WTC11 (cell line): ENCODE results near the gene ZNF627. TPM values are rescaled to one million over a fixed set of nuclear protein-coding genes. Genes with fewer than 3 reads are reported as not detected.
A peak's percentile ranks its signal among the peaks of the same experiment; 100 is the strongest.

Experiments used
- ATAC-seq: fragments of 200-7000 bp; cut with Tn5 transposase; 2 replicates; pipeline ENCODE4 v1.10.0; 2021; ENCODE audit warnings: mild to moderate bottlenecking, moderate library complexity
- CTCF ChIA-PET: fragments of 300-600 bp; sonication (Branson Sonifier 250); formaldehyde crosslinking; loops from one replicate; lab custom pipeline; 2021; ENCODE audit warnings: antibody characterized with exemption; lab: Charles Lee
- POLR2A ChIA-PET: fragments of 350-600 bp; sonication (Branson Sonifier 250); formaldehyde crosslinking; loops from one replicate; lab custom pipeline; 2021; ENCODE audit warnings: antibody characterized with exemption; lab: Charles Lee
- DNase-seq: peaks from one replicate; pipeline ENCODE4 v3.0.0; 2021; ENCODE audit warnings: low spot score
- H3K27ac Mint-ChIP-seq: 2 replicates; pipeline ENCODE4 v1.8.0; 2021; ENCODE audit warnings: mixed read lengths
- H3K27me3 Mint-ChIP-seq: 2 replicates; pipeline ENCODE4 v1.8.0; 2021; ENCODE audit warnings: low read depth, mild to moderate bottlenecking, moderate library complexity, mixed read lengths
- H3K36me3 Mint-ChIP-seq: 2 replicates; pipeline ENCODE4 v1.8.0; 2021; ENCODE audit warnings: mixed read lengths
- H3K4me1 Mint-ChIP-seq: 2 replicates; pipeline ENCODE4 v1.8.0; 2022; ENCODE audit warnings: mixed read lengths
- H3K4me3 Mint-ChIP-seq: 2 replicates; pipeline ENCODE4 v1.8.0; 2021; ENCODE audit warnings: mild to moderate bottlenecking, moderate library complexity, mixed read lengths
- H3K9me3 Mint-ChIP-seq: 2 replicates; pipeline ENCODE4 v1.8.0; 2021; ENCODE audit warnings: mixed read lengths
- EMX1 ChIP-seq: fragments of 250-450 bp; sonication (Bioruptor Pico); IDR thresholded peaks from 2 replicates; pipeline ENCODE4 v1.8.0; 2021; ENCODE audit warnings: mild to moderate bottlenecking
- GABPB1 ChIP-seq: sonication (generic); formaldehyde crosslinking; IDR thresholded peaks from 2 replicates; pipeline ENCODE4 v1.8.1; 2023; ENCODE audit warnings: mild to moderate bottlenecking, missing genetic modification reagents
- GTF2I ChIP-seq: fragments of 250-450 bp; sonication (Bioruptor Pico); conservative IDR thresholded peaks from 2 replicates; pipeline ENCODE4 v1.4.0; 2021; ENCODE audit warnings: mild to moderate bottlenecking
- NFYB ChIP-seq: sonication (generic); formaldehyde crosslinking; conservative IDR thresholded peaks from 2 replicates; pipeline ENCODE4 v1.8.0; 2022; ENCODE audit warnings: low read depth, missing genetic modification reagents
- OVOL2 ChIP-seq: fragments of 250-450 bp; sonication (Bioruptor Pico); IDR thresholded peaks from 2 replicates; pipeline ENCODE4 v1.9.0; 2021; ENCODE audit warnings: mild to moderate bottlenecking, borderline replicate concordance
- SMAD3 ChIP-seq: sonication (generic); formaldehyde crosslinking; IDR thresholded peaks from 2 replicates; pipeline ENCODE4 v1.8.0; 2022; ENCODE audit warnings: missing genetic modification reagents, mild to moderate bottlenecking, borderline replicate concordance
- SP1 ChIP-seq: sonication (generic); formaldehyde crosslinking; conservative IDR thresholded peaks from 2 replicates; pipeline ENCODE4 v1.8.1; 2022; ENCODE audit warnings: missing genetic modification reagents
- TP53 ChIP-seq: sonication (generic); formaldehyde crosslinking; IDR thresholded peaks from 2 replicates; pipeline ENCODE4 v1.8.1; 2023; ENCODE audit warnings: mild to moderate bottlenecking, missing genetic modification reagents
- ZNF219 ChIP-seq: sonication (generic); formaldehyde crosslinking; IDR thresholded peaks from 2 replicates; pipeline ENCODE4 v1.8.0; 2023; ENCODE audit warnings: missing genetic modification reagents, mild to moderate bottlenecking, borderline replicate concordance
- ZNF232 ChIP-seq: sonication (generic); formaldehyde crosslinking; IDR thresholded peaks from 2 replicates; pipeline ENCODE4 v1.8.0; 2022; ENCODE audit warnings: mild to moderate bottlenecking, missing genetic modification reagents
- ZNF416 ChIP-seq: fragments of 250-450 bp; sonication (Bioruptor Pico); IDR thresholded peaks from 2 replicates; pipeline ENCODE4 v1.9.0; 2021; ENCODE audit warnings: mild to moderate bottlenecking, inconsistent platforms
- total RNA-seq: library from RNA; stranded (reverse); gene quantifications from 3 replicates; pipeline ENCODE4 v1.2.3, GENCODE V29; 2021
- TF ChIP-seq, protein P1 (sequence below): sonication (generic); formaldehyde crosslinking; IDR thresholded peaks from 2 replicates; pipeline ENCODE4 v1.8.1; 2023; ENCODE audit warnings: mild to moderate bottlenecking, moderate library complexity, missing genetic modification reagents
- TF ChIP-seq, protein P2 (sequence below): sonication (generic); formaldehyde crosslinking; IDR thresholded peaks from 2 replicates; pipeline ENCODE4 v1.8.0; 2023; ENCODE audit warnings: missing genetic modification reagents
- TF ChIP-seq, protein P3 (sequence below): sonication (generic); formaldehyde crosslinking; IDR thresholded peaks from 2 replicates; pipeline ENCODE4 v1.8.0; 2022; ENCODE audit warnings: mild to moderate bottlenecking, missing genetic modification reagents
- TF ChIP-seq, protein P4 (sequence below): sonication (generic); formaldehyde crosslinking; IDR thresholded peaks from 2 replicates; pipeline ENCODE4 v1.8.0; 2022; ENCODE audit warnings: missing genetic modification reagents
- TF ChIP-seq, protein P5 (sequence below): sonication (generic); formaldehyde crosslinking; IDR thresholded peaks from 2 replicates; pipeline ENCODE4 v1.8.1; 2022; ENCODE audit warnings: mild to moderate bottlenecking, moderate library complexity, missing genetic modification reagents
- TF ChIP-seq, protein P6 (sequence below): sonication (generic); formaldehyde crosslinking; IDR thresholded peaks from 2 replicates; pipeline ENCODE4 v1.8.0; 2023; ENCODE audit warnings: missing genetic modification reagents, mild to moderate bottlenecking, borderline replicate concordance
- TF ChIP-seq, protein P7 (sequence below): sonication (generic); formaldehyde crosslinking; IDR thresholded peaks from 2 replicates; pipeline ENCODE4 v1.8.1; 2023; ENCODE audit warnings: mild to moderate bottlenecking, missing genetic modification reagents, moderate library complexity

ZNF627 gene
- total RNA-seq, 1 experiment from 2014 or later: 12.6 TPM

DNA sequence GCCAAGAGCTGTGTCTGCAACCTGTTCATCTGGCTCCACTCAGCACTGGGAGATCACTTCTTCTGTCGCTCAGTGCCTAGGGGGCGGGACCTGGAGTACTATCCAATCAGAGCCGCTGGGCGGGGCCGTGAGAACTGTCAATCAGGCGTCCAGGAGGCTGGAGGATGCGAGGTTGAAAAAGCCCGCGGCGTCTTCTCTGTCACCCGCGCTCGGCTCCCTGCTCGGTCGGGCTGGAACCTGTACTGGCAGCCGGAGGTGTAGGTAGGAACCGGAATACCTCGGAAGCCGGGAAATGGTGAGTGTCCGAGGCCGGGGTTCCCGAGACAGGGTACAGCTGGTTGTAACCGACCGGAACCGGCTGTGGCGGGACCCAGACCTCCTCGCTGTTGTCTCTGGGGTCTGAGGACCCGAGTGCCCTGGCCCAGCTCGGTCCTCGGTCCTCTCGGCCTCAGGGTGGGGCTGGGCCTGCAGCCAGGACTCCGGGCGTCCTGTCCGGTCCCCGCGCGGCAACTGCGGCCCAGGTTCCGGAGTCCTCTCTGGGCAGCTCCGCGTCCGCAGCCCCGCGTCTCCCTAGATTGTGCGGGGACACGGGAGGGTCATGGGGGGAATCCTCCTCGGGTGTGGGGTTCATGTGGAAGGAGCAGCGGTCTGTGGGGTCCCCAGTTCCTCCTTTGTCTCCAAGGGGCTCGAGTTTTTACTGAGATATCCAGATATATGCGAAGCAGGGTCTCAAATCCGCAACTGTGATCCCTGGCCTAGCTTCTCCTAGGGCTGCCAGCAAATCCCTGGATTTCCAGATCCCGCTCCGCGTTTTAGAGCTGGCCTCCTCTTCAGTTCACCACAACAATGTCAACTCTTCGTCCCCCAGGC is 42.6 kb downstream of the ZNF627 start:
- CTCF ChIA-PET: interaction anchor here (0.9 to 2.6 kb wide), 15 partner anchors 12 to 1000 kb away, joined by 3 to 11 read pairs (median 4); partner anchors contain the start of genes RGL3, ZNF136 and ZNF491
- DNase-seq (peak; percentile 100), ATAC-seq (peak; percentile 98)
- Mint-ChIP-seq H3K36me3 (0 out of 2 replicates have a peak, but pooled peaks cover 4% of the 10 kb centered on the region), H3K4me1 (peaks cover 4% of the 10 kb centered on the region), H3K27ac (peak overlapping the region; percentile 84), H3K4me3 (peak overlapping the region; percentile 87), H3K9me3 (peaks cover 5% of the 10 kb centered on the region; the same call in 1 of the 2 replicates), H3K27me3 (no peaks in the 10 kb centered on the region)
- TF ChIP-seq NFYB (peak; percentile 78), SP1 (peak; percentile 84), GABPB1 (0 out of 2 replicates have a peak, but pooled peaks have one; percentile 27), ZNF232 (no peak)
- TF ChIP-seq, protein P1, sequence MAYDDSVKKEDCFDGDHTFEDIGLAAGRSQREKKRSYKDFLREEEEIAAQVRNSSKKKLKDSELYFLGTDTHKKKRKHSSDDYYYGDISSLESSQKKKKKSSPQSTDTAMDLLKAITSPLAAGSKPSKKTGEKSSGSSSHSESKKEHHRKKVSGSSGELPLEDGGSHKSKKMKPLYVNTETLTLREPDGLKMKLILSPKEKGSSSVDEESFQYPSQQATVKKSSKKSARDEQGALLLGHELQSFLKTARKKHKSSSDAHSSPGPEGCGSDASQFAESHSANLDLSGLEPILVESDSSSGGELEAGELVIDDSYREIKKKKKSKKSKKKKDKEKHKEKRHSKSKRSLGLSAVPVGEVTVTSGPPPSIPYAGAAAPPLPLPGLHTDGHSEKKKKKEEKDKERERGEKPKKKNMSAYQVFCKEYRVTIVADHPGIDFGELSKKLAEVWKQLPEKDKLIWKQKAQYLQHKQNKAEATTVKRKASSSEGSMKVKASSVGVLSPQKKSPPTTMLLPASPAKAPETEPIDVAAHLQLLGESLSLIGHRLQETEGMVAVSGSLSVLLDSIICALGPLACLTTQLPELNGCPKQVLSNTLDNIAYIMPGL (CRISPR knock-in tag): 0 out of 2 replicates have a peak, but pooled peaks have one; percentile 50
- TF ChIP-seq, protein P2, sequence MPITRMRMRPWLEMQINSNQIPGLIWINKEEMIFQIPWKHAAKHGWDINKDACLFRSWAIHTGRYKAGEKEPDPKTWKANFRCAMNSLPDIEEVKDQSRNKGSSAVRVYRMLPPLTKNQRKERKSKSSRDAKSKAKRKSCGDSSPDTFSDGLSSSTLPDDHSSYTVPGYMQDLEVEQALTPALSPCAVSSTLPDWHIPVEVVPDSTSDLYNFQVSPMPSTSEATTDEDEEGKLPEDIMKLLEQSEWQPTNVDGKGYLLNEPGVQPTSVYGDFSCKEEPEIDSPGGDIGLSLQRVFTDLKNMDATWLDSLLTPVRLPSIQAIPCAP: no peak
- TF ChIP-seq, protein P3, sequence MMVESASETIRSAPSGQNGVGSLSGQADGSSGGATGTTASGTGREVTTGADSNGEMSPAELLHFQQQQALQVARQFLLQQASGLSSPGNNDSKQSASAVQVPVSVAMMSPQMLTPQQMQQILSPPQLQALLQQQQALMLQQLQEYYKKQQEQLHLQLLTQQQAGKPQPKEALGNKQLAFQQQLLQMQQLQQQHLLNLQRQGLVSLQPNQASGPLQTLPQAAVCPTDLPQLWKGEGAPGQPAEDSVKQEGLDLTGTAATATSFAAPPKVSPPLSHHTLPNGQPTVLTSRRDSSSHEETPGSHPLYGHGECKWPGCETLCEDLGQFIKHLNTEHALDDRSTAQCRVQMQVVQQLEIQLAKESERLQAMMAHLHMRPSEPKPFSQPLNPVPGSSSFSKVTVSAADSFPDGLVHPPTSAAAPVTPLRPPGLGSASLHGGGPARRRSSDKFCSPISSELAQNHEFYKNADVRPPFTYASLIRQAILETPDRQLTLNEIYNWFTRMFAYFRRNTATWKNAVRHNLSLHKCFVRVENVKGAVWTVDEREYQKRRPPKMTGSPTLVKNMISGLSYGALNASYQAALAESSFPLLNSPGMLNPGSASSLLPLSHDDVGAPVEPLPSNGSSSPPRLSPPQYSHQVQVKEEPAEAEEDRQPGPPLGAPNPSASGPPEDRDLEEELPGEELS (CRISPR knock-in tag): no peak
- TF ChIP-seq, protein P4, sequence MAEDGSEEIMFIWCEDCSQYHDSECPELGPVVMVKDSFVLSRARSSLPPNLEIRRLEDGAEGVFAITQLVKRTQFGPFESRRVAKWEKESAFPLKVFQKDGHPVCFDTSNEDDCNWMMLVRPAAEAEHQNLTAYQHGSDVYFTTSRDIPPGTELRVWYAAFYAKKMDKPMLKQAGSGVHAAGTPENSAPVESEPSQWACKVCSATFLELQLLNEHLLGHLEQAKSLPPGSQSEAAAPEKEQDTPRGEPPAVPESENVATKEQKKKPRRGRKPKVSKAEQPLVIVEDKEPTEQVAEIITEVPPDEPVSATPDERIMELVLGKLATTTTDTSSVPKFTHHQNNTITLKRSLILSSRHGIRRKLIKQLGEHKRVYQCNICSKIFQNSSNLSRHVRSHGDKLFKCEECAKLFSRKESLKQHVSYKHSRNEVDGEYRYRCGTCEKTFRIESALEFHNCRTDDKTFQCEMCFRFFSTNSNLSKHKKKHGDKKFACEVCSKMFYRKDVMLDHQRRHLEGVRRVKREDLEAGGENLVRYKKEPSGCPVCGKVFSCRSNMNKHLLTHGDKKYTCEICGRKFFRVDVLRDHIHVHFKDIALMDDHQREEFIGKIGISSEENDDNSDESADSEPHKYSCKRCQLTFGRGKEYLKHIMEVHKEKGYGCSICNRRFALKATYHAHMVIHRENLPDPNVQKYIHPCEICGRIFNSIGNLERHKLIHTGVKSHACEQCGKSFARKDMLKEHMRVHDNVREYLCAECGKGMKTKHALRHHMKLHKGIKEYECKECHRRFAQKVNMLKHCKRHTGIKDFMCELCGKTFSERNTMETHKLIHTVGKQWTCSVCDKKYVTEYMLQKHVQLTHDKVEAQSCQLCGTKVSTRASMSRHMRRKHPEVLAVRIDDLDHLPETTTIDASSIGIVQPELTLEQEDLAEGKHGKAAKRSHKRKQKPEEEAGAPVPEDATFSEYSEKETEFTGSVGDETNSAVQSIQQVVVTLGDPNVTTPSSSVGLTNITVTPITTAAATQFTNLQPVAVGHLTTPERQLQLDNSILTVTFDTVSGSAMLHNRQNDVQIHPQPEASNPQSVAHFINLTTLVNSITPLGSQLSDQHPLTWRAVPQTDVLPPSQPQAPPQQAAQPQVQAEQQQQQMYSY (CRISPR knock-in tag): peak; percentile 94
- POLR2A ChIA-PET: interaction anchor here (0.6 to 1.1 kb wide), 5 partner anchors 17 to 347 kb away, joined by 3 to 9 read pairs (median 3); no protein-coding TSS in a partner anchor

DNA sequence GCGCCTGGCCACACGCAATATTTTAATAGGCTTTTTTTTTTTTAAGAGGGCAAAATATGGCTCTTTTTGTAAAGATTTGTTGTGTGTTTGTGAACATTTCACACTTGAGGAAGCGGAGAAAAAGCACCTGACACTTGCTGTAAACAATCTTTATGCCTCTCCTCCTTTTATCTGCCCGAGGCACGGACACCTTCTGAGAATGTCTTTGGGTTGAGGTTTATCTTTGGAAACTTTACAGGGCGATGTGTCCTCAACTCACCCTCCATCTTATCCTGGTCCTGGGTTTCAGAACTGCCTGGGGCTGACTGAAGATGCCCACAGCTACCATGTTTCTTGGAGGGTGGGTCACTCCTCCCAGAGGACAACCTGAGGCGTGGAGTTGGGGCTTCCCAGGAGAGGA is 44.0 kb downstream of the ZNF627 start:
- ATAC-seq: no peak
- Mint-ChIP-seq H3K4me3 (no peak overlapping the region), H3K27me3 (no peaks in the 10 kb centered on the region), H3K4me1 (peaks cover 4% of the 10 kb centered on the region), H3K9me3 (peaks cover 5% of the 10 kb centered on the region; the same call in 1 of the 2 replicates), H3K36me3 (0 out of 2 replicates have a peak, but pooled peaks cover 4% of the 10 kb centered on the region), H3K27ac (no peak overlapping the region)
- DNase-seq: no peak
- ChIA-PET POLR2A (no interaction called here), CTCF (interaction anchor here (1.0 kb wide), 1 partner anchor 59 kb away, joined by 4 read pairs; no protein-coding TSS in a partner anchor)
- TF ChIP-seq TP53 (no peak), GTF2I (CRISPR knock-in tag) (no peak), ZNF219 (no peak), SMAD3 (CRISPR knock-in tag) (no peak), OVOL2 (CRISPR knock-in tag) (no peak), EMX1 (CRISPR knock-in tag) (no peak), ZNF416 (CRISPR knock-in tag) (no peak)
- TF ChIP-seq, protein P5, sequence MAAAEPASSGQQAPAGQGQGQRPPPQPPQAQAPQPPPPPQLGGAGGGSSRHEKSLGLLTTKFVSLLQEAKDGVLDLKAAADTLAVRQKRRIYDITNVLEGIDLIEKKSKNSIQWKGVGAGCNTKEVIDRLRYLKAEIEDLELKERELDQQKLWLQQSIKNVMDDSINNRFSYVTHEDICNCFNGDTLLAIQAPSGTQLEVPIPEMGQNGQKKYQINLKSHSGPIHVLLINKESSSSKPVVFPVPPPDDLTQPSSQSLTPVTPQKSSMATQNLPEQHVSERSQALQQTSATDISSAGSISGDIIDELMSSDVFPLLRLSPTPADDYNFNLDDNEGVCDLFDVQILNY (CRISPR knock-in tag): no peak
- TF ChIP-seq, protein P6, sequence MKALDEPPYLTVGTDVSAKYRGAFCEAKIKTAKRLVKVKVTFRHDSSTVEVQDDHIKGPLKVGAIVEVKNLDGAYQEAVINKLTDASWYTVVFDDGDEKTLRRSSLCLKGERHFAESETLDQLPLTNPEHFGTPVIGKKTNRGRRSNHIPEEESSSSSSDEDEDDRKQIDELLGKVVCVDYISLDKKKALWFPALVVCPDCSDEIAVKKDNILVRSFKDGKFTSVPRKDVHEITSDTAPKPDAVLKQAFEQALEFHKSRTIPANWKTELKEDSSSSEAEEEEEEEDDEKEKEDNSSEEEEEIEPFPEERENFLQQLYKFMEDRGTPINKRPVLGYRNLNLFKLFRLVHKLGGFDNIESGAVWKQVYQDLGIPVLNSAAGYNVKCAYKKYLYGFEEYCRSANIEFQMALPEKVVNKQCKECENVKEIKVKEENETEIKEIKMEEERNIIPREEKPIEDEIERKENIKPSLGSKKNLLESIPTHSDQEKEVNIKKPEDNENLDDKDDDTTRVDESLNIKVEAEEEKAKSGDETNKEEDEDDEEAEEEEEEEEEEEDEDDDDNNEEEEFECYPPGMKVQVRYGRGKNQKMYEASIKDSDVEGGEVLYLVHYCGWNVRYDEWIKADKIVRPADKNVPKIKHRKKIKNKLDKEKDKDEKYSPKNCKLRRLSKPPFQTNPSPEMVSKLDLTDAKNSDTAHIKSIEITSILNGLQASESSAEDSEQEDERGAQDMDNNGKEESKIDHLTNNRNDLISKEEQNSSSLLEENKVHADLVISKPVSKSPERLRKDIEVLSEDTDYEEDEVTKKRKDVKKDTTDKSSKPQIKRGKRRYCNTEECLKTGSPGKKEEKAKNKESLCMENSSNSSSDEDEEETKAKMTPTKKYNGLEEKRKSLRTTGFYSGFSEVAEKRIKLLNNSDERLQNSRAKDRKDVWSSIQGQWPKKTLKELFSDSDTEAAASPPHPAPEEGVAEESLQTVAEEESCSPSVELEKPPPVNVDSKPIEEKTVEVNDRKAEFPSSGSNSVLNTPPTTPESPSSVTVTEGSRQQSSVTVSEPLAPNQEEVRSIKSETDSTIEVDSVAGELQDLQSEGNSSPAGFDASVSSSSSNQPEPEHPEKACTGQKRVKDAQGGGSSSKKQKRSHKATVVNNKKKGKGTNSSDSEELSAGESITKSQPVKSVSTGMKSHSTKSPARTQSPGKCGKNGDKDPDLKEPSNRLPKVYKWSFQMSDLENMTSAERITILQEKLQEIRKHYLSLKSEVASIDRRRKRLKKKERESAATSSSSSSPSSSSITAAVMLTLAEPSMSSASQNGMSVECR: no peak
- TF ChIP-seq, protein P7, sequence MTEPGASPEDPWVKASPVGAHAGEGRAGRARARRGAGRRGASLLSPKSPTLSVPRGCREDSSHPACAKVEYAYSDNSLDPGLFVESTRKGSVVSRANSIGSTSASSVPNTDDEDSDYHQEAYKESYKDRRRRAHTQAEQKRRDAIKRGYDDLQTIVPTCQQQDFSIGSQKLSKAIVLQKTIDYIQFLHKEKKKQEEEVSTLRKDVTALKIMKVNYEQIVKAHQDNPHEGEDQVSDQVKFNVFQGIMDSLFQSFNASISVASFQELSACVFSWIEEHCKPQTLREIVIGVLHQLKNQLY: no peak
